ENCODE measurements around the gene SPATA3. TPM values are rescaled to one million over a fixed set of nuclear protein-coding genes. Genes with fewer than 3 reads are reported as not detected.

SPATA3 gene
- total RNA-seq, 1 experiment from 2014 or later: not detected

GRCh38 chr2:231056453-231057416, 60.8 kb downstream of the SPATA3 start, which contains the start of gene PSMD1:
Gene PSMD1 (plus strand): TSS chr2:231056867. CDS start chr2:231057026, 159 bp downstream.
- H3K27me3 ChIP-seq (ENCODE audit: low read length): no peaks in the 10 kb centered on the region
- H3K79me2 ChIP-seq (ENCODE audit: low read length): peaks cover 50% of the 10 kb centered on the region
- H3K27ac ChIP-seq (ENCODE audit: low read length): peak within 1 kb of the TSS; percentile 72
- peak within 1 kb of the TSS; percentile 57 for H2AFZ ChIP-seq (ENCODE audit: low read length)
- peak; percentile 97 for DNase-seq
- peaks cover 10% of the 10 kb centered on the region; the same call in 1 of the 2 replicates for H3K36me3 ChIP-seq (ENCODE audit: insufficient read depth, low read length)
- H4K20me1 ChIP-seq (ENCODE audit: insufficient read depth, low read depth, low read length): peaks cover 25% of the 10 kb centered on the region
- H3K9me3 ChIP-seq (ENCODE audit: low read length): no peaks in the 10 kb centered on the region
- H3K9me2 ChIP-seq (replicated peaks; ENCODE audit: insufficient read depth, low read length): no peaks in the 10 kb centered on the region
- H3K4me2 ChIP-seq (ENCODE audit: low read depth, low read length, poor library complexity, severe bottlenecking): peak within 1 kb of the TSS; percentile 72
- peak within 1 kb of the TSS; percentile 81 for H3K4me3 ChIP-seq (ENCODE audit: low read length)
- H3K9ac ChIP-seq (ENCODE audit: low read length): peak within 1 kb of the TSS; percentile 94
- H3K4me1 ChIP-seq (ENCODE audit: low read length): peaks cover 43% of the 10 kb centered on the region

- Histone ChIP-seq H3K36me3 (ENCODE audit: insufficient read depth, low read length) (peaks cover 18% of the 10 kb centered on the region), H3K79me2 (ENCODE audit: low read length) (peaks cover 58% of the 10 kb centered on the region), H3K9ac (ENCODE audit: low read length) (peak overlapping the region; percentile 94), H3K9me2 (replicated peaks; ENCODE audit: insufficient read depth, low read length) (no peaks in the 10 kb centered on the region), H3K4me1 (ENCODE audit: low read length) (peaks cover 34% of the 10 kb centered on the region), H3K27me3 (ENCODE audit: low read length) (no peaks in the 10 kb centered on the region), H3K9me3 (ENCODE audit: low read length) (no peaks in the 10 kb centered on the region), H2AFZ (ENCODE audit: low read length) (no peak overlapping the region), H4K20me1 (ENCODE audit: insufficient read depth, low read depth, low read length) (peaks cover 25% of the 10 kb centered on the region), H3K4me2 (ENCODE audit: low read depth, low read length, poor library complexity, severe bottlenecking) (peak overlapping the region; percentile 72), H3K4me3 (ENCODE audit: low read length) (peak overlapping the region; percentile 81), H3K27ac (ENCODE audit: low read length) (peak overlapping the region; percentile 72)
- DNase-seq: peak; percentile 70
Observed at GRCh38 chr2:231057590-231057989, 61.7 kb downstream of the SPATA3 start.

Other genes with a start within 250 kb of the SPATA3 start
- 0.19 TPM in 1 of 2 replicates, not detected in the other for gene ITM2C, start 131.2 kb upstream of the SPATA3 start, total RNA-seq (2014; rRNA removed; shearing (Covaris generic); ENCODE audit: low replicate concordance)
- 2.9 and 9.5 TPM in 2 replicates for gene GPR55, start 70.9 kb upstream of the SPATA3 start, total RNA-seq (2014; rRNA removed; shearing (Covaris generic); ENCODE audit: low replicate concordance)
- gene C2orf72, start 41.4 kb downstream of the SPATA3 start, total RNA-seq (2014; rRNA removed; shearing (Covaris generic); ENCODE audit: low replicate concordance): not detected in 2 replicates
- 50.0 and 92.1 TPM in 2 replicates for gene PSMD1, start 60.7 kb downstream of the SPATA3 start, total RNA-seq (2014; rRNA removed; shearing (Covaris generic); ENCODE audit: low replicate concordance)
- gene HTR2B, start 128.9 kb downstream of the SPATA3 start, total RNA-seq (2014; rRNA removed; shearing (Covaris generic); ENCODE audit: low replicate concordance): not detected in 2 replicates
- 7.7 and 11.5 TPM in 2 replicates for gene ARMC9, start 202.5 kb downstream of the SPATA3 start, total RNA-seq (2014; rRNA removed; shearing (Covaris generic); ENCODE audit: low replicate concordance)

All from Karpas-422 (cell line).